ENCODE measurements around the gene PLEKHH2.

PLEKHH2 gene

DNA sequence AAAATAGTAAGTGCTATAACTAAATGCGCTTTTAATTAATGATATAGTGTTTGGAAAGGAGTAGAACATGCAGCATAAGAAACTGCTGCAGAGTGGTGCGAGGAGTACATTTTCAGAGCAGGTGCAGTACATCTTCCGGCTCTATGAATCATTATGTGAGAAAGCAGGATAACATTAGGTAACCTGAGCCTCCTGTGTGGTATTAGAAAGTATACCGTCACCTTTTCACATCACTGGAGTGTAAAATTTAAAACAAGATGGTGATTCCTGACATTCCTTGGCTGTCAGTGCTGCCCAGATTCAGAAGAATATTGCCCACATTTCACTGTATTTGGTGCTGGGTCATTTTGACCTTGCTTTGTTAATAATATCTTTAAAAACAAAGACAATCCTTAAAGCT lies 128.9 kb downstream of the PLEKHH2 start:
- no peak for DNase-seq

DNA sequence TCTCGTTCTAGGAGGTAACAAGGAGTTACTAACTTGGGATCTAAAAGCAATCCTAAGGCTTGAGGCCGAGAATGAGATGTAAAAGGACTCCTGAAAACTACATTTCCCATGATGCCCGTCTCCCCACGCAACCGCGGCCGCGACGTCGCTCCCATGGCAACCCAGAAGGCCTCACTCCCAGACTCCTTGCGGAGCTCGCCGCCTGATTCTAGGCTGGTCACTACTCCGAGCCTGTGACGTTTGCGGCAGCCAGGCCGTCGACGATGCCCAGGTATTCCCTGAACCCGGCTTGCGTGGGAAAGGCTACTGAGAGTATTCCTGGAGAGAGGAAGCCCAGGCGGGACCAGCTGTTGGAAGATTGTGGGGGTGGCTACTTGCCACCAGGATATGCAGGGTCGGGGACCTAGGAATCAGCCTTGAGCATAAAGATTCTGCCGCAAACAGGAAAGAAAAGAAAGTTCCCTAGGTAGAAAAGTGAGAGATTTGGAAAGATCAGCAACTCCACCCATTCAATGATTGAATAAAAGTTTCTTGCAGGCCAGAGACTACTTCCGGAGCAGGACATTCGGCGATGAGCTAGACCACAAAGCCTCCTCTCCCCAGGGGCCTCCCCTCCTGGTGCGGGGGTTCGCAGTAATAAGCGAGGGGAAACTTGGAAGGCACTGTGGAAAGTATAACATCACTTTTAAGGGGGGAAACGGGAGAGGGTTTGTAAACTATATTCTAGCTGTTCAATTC lies 137.0 kb downstream of the PLEKHH2 start, which contains the start of gene DYNC2LI1:
DYNC2LI1 (plus strand) TSS at position 164 of the 738 bp plus-strand sequence; CDS start at position 264, 100 bp downstream.
- peak; percentile 81 to 82 for DNase-seq

DNA sequence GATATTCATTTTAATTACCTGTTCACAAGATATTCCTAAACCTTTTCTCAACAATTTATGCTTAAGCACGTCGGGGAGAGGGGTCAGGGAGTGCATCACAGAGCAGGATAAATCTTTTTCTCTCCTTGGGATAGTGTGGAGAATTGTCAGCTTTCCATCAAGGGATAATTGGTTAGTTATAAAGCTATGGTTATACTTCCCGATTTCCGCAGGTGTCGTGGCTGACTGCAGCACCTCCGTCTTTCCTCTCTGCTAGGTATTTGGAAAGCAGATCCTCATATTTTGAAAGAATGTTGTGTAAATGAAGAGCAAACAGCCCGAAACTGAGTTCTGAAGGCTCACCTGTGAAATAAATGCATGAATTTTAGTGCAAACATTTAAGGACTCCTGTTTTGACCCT lies 137.6 kb downstream of the PLEKHH2 start:
- DNase-seq: no peak

DNA sequence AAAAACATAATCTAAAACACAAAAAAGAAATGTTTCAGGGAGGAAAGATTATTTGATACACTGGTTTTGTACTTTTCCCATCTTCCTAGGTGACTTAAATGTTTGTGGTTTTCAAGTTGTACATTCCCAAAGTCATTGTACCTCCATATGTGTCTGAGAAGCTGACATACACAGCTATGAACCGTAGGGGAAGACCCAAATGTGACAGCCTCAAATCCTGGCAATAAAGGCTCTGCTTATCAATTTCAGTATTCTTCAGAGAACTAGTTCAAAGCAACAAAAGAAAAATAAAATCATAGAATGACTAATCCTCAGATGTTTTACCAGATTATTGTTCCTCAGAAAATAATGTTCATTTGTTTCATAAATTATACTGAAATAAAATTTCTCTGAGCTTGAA lies 139.3 kb downstream of the PLEKHH2 start:
- no peak for DNase-seq

DNA sequence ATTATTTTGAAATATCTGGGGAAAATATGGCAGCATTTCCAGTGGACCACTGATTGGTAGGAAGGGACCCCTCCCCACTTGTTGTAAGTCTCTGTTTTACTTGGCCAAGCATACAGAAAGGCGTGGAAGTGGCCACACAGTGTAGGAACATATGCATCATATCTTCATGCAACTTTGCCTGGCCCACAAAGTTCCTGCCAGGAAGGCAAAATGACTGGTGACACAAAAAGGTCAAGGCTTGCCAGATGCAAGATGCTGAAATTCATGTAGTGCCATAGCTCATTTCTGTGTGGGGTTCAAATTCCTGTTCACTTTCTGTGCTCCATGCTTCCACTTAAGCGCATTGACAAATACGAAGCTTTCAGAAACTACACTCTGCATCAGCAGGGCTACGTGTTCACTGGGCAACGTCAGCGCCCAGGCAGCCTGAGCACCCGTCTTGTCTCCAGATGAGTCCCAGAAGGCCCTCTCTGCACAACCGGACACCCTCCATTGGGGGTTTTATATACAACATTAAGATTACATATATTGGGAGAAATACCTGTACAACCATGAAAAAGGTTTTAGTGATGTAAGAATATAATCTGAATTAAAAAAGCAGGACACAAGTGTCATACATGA lies 140.4 kb downstream of the PLEKHH2 start:
- no peak for DNase-seq

DNA sequence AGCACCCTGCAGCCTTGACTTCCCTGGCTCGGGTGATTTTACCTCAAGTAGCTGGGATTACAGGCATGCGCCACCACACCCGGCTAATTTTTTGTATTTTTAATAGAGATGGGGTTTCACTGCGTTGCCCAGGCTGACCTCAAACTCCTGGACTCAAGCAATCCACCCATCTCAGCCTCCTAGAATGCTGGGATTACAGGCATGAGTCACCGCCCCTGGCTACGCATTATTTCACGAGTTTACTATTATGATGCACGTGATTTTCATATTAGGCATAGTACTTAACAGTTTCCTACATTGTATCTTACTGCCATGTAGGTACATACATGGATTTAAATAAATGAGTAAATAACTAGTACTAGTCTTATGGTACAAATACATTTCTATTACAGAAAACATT lies 141.2 kb downstream of the PLEKHH2 start:
- no peak for DNase-seq

DNA sequence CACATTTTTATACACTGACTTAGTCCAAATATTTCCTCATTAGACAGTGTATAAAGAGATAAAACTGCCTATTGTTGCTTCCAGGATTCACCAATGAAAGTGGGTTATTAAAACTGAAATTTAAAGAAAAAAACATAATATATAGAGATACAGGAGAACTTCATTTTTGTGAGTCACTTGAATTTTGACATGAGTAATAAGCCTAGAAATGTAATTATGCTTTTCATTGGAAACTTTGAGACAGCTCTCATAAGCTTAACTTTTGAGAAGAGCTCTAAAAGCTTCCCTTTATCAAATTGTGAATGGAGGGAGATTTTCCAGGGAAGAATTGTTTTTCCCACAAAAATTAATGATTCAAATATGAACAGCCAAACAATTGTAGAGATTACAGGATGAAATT lies 150.8 kb downstream of the PLEKHH2 start:
- no peak for DNase-seq

DNA sequence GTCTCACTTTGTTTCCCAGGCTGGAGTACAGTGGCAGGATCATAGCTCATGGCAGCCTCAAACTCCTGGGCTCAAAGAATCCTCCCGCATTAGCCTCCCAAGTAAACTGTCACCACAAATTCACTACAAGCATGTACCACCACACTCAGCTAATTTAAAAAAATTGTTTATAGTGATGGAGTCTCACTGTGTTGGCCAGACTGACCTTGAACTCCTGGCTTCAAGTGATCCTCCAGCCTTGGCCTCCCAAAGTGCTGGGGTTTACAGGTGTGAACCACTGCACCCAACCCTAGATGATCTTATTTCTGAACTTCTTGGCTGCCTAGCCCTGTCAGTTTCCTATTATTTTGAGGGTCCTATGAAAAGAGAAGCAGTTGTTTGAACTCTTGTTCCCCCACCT lies 151.6 kb downstream of the PLEKHH2 start:
- DNase-seq: no peak

DNA sequence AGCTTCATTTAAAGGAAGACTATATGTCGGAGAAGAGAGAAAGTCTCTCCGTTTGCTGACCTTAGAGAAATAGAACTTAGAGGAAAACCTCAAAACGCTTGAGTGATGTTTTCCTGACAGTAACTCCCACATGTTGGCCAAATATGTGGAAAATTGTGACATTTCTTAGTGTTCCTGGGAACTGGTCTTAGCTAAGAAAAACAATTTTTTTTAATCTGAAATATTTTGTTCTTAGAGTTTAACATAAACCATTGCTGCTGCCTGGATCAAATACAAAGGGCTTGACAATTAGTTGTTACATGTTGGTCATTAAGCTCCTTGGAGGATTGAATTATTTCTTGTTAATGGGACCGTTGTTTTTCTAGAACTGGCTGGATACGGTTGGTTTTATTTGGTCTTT lies 153.1 kb downstream of the PLEKHH2 start:
- no peak for DNase-seq

DNA sequence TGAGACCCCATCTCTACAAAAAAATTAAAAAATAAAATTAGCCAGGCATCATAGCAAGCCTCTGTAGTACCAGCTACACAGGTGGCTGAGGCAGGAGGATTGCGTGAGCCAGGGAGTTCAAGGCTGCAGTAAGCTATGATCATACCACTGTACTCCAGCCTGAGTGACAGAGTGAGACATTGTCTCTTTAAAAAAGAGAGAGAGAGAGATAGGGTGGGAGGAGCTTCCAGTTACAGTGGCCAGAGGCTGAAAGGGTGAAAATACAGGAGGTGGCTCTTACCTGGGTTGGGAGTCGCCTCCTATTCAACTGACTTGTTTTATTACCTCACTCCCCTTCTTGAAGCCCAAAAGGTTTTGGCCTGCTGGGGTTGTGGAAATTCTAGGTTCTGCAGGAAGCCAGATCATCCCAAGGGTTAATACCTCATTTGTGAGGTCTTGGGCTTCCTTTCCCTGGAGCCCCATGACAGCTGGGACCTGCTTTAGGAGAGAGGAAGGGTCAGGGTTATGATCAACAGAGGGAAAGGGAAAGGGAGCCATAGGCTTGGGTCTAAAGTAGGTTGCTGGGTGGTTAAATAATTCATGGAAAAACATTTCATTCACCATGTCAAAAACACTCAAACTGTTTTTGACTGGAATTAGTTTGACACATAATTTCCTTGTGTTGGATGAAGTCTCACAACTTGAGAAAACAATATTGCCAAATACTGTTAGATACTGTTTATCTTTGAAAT lies 154.1 kb downstream of the PLEKHH2 start:
- no peak for DNase-seq

DNA sequence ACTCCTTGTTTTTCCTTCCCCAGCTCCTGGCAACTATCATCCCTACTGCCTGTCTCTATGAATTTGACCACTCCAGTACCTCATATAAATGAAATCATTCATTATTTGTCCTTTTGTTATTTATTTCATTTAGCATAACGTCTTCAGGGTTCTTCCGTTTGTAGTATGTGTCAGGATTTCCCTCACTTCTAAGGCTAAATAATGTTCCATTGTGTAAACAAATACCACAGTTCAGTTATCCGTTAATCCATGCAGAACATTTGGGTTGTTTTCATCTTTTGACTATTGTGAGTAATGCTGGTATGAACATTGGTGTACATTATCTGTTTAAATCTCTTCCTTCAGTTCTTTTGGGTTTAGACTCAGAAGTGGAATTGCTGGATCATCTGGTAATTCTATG lies 155.6 kb downstream of the PLEKHH2 start:
- no peak for DNase-seq

DNA sequence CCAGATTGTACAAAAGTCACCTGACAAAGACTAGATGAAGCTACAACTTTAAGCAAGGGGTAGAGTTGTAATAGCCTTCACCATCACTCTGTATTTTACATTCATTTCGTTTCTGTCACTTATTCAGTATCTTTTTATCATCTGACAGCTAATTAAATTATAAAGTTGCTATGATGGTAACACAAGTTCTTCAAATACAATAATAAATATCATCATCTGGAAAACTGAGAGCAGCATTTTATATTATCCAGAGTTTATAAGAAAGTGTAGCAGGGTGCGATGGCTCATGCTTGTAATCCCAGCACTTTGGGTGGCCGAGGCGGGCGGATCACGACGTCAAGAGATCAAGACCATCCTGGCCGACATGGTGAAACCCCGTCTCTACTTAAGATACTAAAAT lies 157.9 kb downstream of the PLEKHH2 start:
- DNase-seq: no peak

DNA sequence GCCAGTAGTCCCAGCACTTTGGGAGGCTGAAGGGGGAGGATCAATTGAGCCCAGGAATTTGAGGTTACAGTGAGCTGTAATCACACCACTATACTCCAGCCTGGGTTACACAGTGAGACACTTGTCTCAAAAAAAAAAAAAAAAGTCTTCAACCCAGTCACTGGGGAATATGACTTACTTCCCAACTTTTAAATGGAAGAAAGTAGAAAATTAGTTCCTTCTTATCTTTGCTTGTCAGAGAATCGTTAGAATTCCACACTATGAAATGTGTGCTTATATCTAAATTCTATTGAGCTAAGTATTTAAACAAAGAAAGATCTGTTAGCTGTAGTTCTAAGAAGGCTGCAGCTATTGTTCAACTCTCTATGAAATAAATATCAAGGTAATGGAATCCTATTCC lies 159.1 kb downstream of the PLEKHH2 start:
- no peak for DNase-seq

DNA sequence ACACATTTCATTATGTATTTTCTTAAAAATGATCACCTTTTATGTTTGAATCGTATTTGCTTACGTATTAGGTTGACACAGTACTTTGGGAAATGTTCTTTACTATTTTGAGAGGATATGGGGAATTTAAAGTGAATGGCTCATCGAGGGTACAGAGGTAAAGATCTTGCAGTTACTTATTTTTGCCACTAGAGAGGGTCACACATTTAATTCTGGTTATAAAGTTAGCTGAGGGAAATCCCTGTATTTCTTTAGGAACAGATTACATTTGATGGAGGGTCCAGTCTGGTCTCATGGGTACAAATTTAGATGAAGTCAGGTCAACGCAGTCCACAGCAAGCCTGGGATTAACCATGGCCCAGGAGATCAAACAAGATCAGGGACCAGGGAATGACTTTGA lies 161.2 kb downstream of the PLEKHH2 start:
- DNase-seq: no peak

DNA sequence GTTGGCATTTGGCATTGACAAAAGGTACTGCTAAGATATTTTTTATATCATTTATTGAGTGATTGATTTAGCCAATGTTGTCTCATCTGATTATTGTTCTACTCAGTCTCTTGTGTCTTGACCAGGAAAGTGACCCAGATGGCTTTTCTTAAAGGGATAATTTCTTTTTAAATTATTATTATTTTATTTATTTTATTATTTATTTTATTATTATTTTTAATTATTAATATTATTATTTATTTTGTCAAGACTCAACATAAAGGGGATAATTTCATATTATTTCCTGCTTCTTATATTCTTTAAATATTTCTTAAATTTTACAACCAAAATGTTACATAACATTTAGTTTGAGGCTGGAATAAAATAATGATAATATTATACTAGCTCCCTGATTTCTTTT lies 163.8 kb downstream of the PLEKHH2 start:
- no peak for DNase-seq

DNA sequence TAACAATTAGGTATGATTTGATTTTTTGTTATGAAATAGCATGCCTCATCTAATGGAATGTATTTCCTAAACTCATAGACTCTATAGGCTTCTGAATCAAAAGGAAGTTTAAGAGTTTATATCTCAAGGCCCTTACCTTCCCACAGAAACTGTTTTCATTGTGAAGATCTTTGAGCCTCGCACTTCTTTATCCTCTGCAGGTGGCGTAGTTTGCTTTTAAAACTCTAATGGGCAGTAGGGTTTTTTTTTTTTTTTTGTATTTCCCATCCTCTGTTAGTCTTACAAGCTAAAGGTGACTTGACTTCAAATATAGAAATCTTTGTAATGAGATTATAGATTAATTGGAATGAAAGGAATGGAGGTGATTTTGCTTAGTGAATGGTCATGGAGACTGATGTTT lies 165.1 kb downstream of the PLEKHH2 start:
- DNase-seq: no peak

DNA sequence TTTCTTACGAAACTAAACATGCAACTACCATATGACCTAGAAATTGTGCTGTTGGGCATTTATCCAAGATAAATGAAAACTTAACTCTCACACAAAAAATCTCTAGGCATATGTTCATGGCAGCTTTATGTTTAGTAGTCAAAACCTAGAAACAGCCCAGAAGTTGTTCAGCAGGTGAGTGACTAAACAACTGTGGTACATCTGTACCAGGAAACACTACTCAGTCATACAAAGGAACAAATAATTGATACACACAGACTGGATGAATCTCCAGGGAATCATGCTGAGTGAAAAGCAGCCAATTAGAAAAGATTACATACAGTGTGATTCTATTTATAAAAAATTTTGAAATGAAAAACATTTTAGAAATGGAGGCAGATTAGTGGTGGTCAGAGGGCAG lies 166.1 kb downstream of the PLEKHH2 start:
- no peak for DNase-seq

DNA sequence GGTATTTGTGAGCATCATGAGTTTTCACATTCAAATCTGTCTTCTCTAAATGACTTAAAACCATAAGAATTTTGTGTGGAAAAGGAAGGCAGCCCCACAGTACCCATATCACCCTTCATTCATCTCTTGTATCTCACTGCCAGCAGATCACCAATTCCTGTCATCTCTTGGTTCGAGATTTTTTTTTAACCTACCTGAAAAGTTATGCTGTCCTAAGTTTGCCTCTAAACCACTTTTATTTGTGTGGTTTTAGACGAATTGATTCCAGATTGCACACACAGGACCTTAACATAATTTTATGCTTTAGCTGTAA lies 169.6 kb downstream of the PLEKHH2 start:
- DNase-seq: no peak

DNA sequence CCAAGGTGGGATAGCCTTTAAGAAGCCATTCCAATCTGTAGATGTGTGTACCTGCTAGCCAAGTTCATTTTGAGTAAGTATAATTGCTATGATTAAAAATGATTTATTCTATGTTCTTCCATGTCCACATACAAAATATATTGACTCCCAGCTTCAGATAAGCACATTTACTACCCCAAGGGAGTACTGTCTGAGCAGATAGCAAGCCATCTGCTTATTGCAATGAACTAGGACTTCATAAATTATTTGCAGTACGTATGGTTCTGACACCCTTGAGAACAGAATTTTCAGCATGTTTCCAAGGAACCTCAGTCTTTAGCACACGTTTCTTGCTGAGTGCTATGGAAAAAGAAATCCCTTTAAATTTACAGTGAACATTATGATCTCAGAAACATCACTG lies 173.4 kb downstream of the PLEKHH2 start:
- no peak for DNase-seq

DNA sequence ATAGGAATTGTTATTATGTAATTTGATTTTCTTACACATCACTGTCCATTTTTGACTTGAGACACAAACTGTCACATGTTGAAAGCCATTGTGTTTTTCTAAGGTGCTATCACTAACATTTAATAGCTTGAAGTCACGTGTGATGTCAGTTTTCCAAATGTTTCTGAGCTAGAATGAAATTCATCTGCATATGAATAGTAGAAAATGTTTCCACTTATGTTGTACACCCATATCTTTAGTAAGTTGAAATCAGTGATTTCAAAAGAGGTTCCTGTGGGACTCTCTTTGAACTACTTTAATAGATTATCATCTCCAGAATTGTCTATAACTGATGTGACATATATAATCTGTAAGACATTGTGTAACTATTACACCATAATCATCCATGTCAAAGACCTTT lies 173.8 kb downstream of the PLEKHH2 start:
- DNase-seq: no peak

DNA sequence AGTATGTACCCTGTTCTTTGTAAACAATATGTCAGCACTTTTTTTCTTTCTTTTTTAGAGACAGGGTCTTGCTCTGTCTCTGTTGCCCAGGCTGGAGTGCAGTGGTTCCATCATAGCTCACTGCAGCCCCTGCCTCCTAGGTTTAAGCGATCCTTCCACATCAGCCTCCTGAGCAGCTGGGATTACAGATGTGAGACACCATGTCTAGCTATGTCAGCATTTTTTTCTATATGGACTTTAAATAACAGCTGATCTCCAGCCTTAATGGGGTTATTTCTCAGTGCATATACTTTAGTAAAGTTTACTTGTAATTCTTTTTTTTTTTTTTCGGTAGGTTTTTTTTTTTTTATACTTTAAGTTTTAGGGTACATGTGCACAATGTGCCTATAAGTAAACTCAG lies 174.9 kb downstream of the PLEKHH2 start:
- DNase-seq: no peak

DNA sequence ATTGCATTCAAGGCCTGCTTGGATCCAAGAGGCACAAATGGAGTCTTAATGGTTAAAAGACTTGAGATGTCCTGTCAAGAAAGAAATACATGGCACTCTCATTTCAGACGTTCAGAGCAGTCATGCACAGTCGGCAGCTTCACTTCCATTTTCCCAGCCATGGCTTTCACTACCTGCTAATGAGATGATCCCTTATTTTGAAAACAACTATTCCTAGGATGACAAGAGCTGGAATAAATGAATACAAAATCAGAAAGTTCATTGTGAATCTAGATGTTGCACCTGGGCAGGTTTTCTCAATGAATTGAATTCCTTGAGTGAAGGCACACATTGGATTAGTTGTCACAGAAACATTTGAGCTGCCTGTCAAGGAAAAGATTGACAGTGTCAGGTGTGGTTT lies 175.9 kb downstream of the PLEKHH2 start:
- no peak for DNase-seq

DNA sequence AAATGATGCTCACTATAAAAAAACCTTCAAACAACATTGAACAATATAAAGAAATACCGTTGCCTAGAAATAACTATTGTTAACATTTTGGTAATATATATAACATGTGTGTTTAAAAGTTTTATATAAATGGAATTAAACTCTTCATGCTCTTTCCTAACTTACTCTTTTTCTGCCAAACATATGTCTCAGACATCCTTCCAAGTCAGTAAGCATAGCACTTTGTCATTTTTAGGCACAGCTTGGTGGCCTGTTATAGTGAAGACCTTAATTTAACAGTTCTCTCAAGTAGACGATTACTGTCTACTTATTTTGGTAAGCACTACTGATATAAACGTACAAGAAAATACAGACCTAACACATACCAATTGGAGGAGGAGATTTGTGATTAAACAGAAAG lies 177.7 kb downstream of the PLEKHH2 start:
- DNase-seq: no peak
